MM.1S (cell line): Measurements from ENCODE around the gene RANBP9.

Experiments used
- DNase-seq: peaks from one replicate; pipeline ENCODE4 v3.0.0-alpha.2; 2015
- H2AFZ ChIP-seq: fragments of 300-600 bp; sonication (generic); 2 replicates; pipeline ENCODE4 v1.6.0; 2016; ENCODE audit warnings: antibody characterized with exemption, low read length
- H3F3A ChIP-seq: fragments of 300-600 bp; sonication (generic); 2 replicates; pipeline ENCODE4 v1.6.1; 2016; ENCODE audit warnings: mild to moderate bottlenecking, antibody characterized with exemption, low read length, moderate library complexity, mixed read lengths; ENCODE audit not compliant: insufficient read depth
- H3K27ac ChIP-seq: fragments of 300-600 bp; sonication (generic); 2 replicates; pipeline ENCODE4 v1.5.1; 2016; ENCODE audit warnings: mild to moderate bottlenecking, low read length
- H3K27me3 ChIP-seq: fragments of 300-600 bp; sonication (generic); replicated peaks from 2 replicates; pipeline ENCODE4 v1.6.0; 2016; ENCODE audit warnings: low read length; ENCODE audit not compliant: insufficient read depth
- H3K36me3 ChIP-seq: fragments of 300-600 bp; sonication (generic); replicated peaks from 2 replicates; pipeline ENCODE4 v1.6.1; 2016; ENCODE audit warnings: mild to moderate bottlenecking, low read length, mixed read lengths; ENCODE audit not compliant: insufficient read depth
- H3K4me1 ChIP-seq: fragments of 300-600 bp; sonication (generic); 2 replicates; pipeline ENCODE4 v1.6.1; 2016; ENCODE audit warnings: low read length, mixed read lengths
- H3K4me2 ChIP-seq: fragments of 300-600 bp; sonication (generic); 2 replicates; pipeline ENCODE4 v1.6.0; 2016; ENCODE audit warnings: low read depth, low read length
- H3K4me3 ChIP-seq: fragments of 300-600 bp; sonication (generic); 2 replicates; pipeline ENCODE4 v1.5.1; 2016; ENCODE audit warnings: low read length, mixed read lengths
- H3K79me2 ChIP-seq: fragments of 300-600 bp; sonication (generic); 2 replicates; pipeline ENCODE4 v1.6.1; 2016; ENCODE audit warnings: mixed run types, low read length, mixed read lengths
- H3K9ac ChIP-seq: fragments of 300-600 bp; sonication (generic); 2 replicates; pipeline ENCODE4 v1.6.1; 2016; ENCODE audit warnings: low read length, mixed read lengths
- H3K9me2 ChIP-seq: fragments of 300-600 bp; sonication (generic); replicated peaks from 2 replicates; pipeline ENCODE4 v1.6.1; 2016; ENCODE audit warnings: mild to moderate bottlenecking, low read length, mixed read lengths; ENCODE audit not compliant: insufficient read depth
- H3K9me3 ChIP-seq: fragments of 300-600 bp; sonication (generic); replicated peaks from 2 replicates; pipeline ENCODE4 v1.6.1; 2016; ENCODE audit warnings: mild to moderate bottlenecking, low read length, mixed read lengths; ENCODE audit not compliant: insufficient read depth
- H4K20me1 ChIP-seq: fragments of 300-600 bp; sonication (generic); 2 replicates; pipeline ENCODE4 v1.6.1; 2016; ENCODE audit warnings: mild to moderate bottlenecking, low read length, moderate library complexity, mixed read lengths; ENCODE audit not compliant: insufficient read depth
- EZH2 ChIP-seq: fragments of 300-600 bp; sonication (generic); optimal IDR thresholded peaks from 2 replicates; pipeline ENCODE3; 2017; ENCODE audit warnings: low read depth, mild to moderate bottlenecking, antibody characterized with exemption, low read length, mixed read lengths
- EZH2phosphoT487 ChIP-seq: fragments of 300-600 bp; sonication (generic); IDR thresholded peaks from 2 replicates; pipeline ENCODE4 v1.6.1; 2018; ENCODE audit warnings: antibody characterized with exemption, low read length
- TF ChIP-seq, protein P1 (sequence below): fragments of 300-600 bp; sonication (generic); IDR thresholded peaks from 2 replicates; pipeline ENCODE4 v1.5.1; 2016; ENCODE audit warnings: antibody characterized with exemption, low read length, mixed read lengths

RANBP9 gene

DNA sequence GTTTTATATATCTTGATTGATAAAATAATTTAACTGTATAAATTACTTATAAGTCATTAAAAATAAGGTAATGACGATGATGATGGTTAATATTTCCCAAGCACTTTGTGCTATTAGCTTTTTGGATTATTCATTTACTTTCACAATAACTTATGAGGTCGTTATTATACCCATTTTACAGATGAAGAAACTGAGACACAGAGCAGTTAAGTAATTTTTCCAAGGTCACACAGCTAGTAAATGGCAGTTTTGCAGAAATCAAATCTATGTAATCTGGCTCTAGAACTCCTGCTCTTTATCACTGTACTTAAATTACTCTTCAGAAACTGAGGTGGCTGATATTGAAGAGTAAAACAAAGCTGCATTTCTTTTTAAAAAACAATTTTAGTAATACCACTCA, 78.3 kb downstream of the RANBP9 start:
- DNase-seq, result no peak
- no peaks in the 10 kb centered on the region for H4K20me1 ChIP-seq
- H3F3A ChIP-seq, result no peaks in the 10 kb centered on the region
- H3K4me1 ChIP-seq, result no peaks in the 10 kb centered on the region
- no peak overlapping the region for H3K4me3 ChIP-seq
- H3K9me2 ChIP-seq, result no peaks in the 10 kb centered on the region
- no peak overlapping the region for H3K27ac ChIP-seq
- no peaks in the 10 kb centered on the region for H3K9me3 ChIP-seq
- H3K9ac ChIP-seq, result no peak overlapping the region
- TF ChIP-seq, protein P1, sequence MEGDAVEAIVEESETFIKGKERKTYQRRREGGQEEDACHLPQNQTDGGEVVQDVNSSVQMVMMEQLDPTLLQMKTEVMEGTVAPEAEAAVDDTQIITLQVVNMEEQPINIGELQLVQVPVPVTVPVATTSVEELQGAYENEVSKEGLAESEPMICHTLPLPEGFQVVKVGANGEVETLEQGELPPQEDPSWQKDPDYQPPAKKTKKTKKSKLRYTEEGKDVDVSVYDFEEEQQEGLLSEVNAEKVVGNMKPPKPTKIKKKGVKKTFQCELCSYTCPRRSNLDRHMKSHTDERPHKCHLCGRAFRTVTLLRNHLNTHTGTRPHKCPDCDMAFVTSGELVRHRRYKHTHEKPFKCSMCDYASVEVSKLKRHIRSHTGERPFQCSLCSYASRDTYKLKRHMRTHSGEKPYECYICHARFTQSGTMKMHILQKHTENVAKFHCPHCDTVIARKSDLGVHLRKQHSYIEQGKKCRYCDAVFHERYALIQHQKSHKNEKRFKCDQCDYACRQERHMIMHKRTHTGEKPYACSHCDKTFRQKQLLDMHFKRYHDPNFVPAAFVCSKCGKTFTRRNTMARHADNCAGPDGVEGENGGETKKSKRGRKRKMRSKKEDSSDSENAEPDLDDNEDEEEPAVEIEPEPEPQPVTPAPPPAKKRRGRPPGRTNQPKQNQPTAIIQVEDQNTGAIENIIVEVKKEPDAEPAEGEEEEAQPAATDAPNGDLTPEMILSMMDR, result no peak
- TF ChIP-seq EZH2phosphoT487 (no peak), EZH2 (no peak)
- H3K36me3 ChIP-seq, result 0 out of 2 replicates have a peak, but pooled peaks cover 10% of the 10 kb centered on the region
- no peaks in the 10 kb centered on the region for H3K79me2 ChIP-seq
- H3K4me2 ChIP-seq, result no peak overlapping the region
- H2AFZ ChIP-seq, result no peak overlapping the region
- no peaks in the 10 kb centered on the region for H3K27me3 ChIP-seq

DNA sequence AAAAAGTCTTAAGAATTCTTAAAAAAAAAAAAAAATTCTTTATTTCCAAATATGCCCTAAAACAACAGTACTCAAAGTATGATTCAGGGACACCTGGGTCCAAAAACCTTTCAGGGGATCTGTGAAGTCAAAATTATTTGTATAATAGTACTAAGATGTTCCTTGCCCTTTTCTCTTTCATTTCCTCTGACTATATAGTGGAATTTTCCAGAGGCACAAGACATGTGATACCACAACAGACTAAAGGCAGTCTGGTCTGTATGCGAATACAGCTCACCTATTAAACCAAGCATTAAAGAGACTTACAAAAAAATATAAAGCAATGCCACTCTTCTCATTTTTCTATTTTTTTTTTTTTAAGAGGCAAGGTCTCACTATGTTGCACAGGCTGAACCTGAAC, 81.1 kb downstream of the RANBP9 start:
- 0 out of 2 replicates have a peak, but pooled peaks cover 4% of the 10 kb centered on the region for H3K36me3 ChIP-seq

DNA sequence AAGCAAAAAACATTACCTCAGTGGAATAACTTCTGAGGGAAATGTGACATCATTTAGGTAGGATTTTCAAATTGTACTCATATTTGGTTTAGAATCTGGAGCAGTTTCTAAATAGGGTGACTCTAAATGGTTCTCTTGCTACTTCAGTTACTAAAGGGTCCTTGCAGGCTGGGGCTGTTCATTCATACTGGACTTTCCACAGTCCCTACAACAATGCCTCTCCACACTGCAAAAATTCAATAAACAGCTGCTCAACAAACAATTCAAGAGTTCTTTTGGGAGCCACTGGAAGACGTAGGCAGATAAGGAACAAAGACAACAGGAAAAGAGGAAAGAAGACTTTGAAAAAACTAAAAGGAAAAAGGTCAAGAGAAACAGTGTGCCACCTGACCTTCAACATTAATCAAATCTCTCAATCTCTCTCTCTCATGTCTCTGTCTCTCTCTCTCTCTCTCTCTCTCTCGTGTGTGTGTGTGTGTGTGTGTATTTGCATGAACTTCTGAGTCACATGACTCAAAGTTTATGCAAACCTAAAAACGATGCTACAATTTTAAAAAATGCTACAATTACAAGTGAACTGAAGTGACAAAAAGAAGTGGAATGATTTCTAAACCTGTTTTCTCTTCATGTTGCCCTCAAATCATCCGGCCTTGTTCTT, 82.0 kb downstream of the RANBP9 start:
- Histone ChIP-seq H2AFZ (no peak overlapping the region), H3K4me3 (no peak overlapping the region), H3K9me2 (no peaks in the 10 kb centered on the region), H3K36me3 (0 out of 2 replicates have a peak, but pooled peaks cover 5% of the 10 kb centered on the region), H3F3A (no peaks in the 10 kb centered on the region), H4K20me1 (no peaks in the 10 kb centered on the region), H3K79me2 (no peaks in the 10 kb centered on the region), H3K4me2 (no peak overlapping the region), H3K4me1 (no peaks in the 10 kb centered on the region), H3K27me3 (no peaks in the 10 kb centered on the region), H3K9me3 (no peaks in the 10 kb centered on the region), H3K27ac (no peak overlapping the region), H3K9ac (no peak overlapping the region)
- TF ChIP-seq EZH2phosphoT487 (no peak), EZH2 (no peak)
- TF ChIP-seq, protein P1, result no peak
- DNase-seq, result no peak

More for the DNA sequence above, 81.1 kb downstream of the RANBP9 start:
- Histone ChIP-seq H3K27me3 (no peaks in the 10 kb centered on the region), H3K79me2 (no peaks in the 10 kb centered on the region), H3K4me1 (no peaks in the 10 kb centered on the region), H3K4me3 (no peak overlapping the region), H4K20me1 (no peaks in the 10 kb centered on the region), H3K4me2 (no peak overlapping the region), H2AFZ (no peak overlapping the region), H3K9me3 (no peaks in the 10 kb centered on the region), H3K9me2 (no peaks in the 10 kb centered on the region), H3K27ac (no peak overlapping the region), H3K9ac (no peak overlapping the region), H3F3A (no peaks in the 10 kb centered on the region)
- DNase-seq, result no peak
- no peak for TF ChIP-seq EZH2

DNA sequence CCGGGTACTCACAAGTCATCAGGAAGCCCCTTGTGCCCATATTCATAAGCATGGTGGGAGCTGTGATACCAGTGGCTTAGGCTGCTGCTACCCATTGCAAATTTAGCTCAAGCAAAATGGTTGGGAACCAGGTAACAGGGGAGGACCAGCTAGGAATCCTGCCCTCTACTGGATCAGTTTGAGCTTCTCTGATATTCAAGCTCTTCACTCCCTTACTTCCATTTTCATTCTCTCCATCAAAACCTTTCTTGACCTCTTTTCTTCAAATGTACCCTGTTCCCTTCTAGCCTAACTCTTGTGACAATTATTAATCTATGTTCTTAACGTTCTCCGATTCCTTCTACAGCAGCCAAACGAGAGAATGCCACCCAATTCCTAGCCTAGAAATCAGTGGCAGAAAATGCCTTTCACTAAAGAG, 86.8 kb downstream of the RANBP9 start:
- peaks cover 13% of the 10 kb centered on the region; the same call in 1 of the 2 replicates for H3F3A ChIP-seq
- H3K79me2 ChIP-seq, result peaks cover 16% of the 10 kb centered on the region; the same call in 1 of the 2 replicates
- H3K9ac ChIP-seq, result no peak overlapping the region
- no peak for TF ChIP-seq EZH2
- TF ChIP-seq, protein P1, result peak; percentile 59
- no peak overlapping the region for H3K27ac ChIP-seq
- H3K4me2 ChIP-seq, result no peak overlapping the region
- H3K27me3 ChIP-seq, result no peaks in the 10 kb centered on the region
- H3K9me3 ChIP-seq, result no peaks in the 10 kb centered on the region
- H4K20me1 ChIP-seq, result no peaks in the 10 kb centered on the region
- H3K36me3 ChIP-seq, result peaks cover 18% of the 10 kb centered on the region; the same call in 1 of the 2 replicates
- H2AFZ ChIP-seq, result no peak overlapping the region
- peak; percentile 61 for DNase-seq
- H3K4me3 ChIP-seq, result no peak overlapping the region
- H3K9me2 ChIP-seq, result no peaks in the 10 kb centered on the region
- H3K4me1 ChIP-seq, result no peaks in the 10 kb centered on the region
